Right kidney (tissue), 1 donor: ENCODE data around the gene ARHGAP24.

Experiments used
- DNase-seq: peaks from one replicate; pipeline ENCODE4 v3.0.0-alpha.2; 2016

The ARHGAP24 gene

DNA sequence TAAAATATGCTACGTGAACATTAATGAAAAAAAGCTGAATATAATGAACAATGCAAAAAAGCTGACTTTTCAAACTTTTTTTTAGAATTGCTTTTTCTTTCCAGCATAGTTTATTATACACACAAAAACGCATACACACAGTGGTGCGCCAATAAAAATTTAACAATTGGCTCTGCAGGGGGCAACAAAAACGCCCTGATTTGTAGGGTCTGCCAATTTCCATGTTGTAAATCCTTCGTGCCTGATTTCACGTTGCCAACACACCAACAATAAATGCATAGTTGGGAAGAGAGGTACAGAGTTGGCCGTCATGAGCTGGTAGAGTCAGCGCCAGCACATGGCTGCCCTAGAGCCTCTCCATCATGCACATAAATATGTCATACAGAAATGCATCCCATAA lies 551.8 kb downstream of the ARHGAP24 start:
- DNase-seq: peak; percentile 5

DNA sequence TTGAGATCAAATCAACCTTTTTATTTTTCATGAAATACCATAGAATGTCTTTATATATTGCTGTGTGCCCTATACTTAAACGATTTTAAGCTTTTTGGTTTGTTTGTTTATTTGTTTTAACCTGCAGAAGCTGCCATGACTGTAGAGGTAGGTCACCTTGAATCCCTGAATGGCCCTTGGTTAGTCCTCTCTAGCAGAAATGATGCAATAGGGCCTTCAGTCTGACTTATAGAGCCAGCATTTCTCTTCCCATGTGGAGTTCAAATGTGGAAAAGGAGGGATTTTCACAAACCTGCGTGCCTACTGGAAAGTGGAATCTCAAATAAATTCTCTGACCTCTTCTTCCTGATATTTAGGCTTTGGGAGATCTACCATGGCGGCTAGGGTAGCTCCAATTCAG lies 557.0 kb downstream of the ARHGAP24 start:
- DNase-seq: no peak

DNA sequence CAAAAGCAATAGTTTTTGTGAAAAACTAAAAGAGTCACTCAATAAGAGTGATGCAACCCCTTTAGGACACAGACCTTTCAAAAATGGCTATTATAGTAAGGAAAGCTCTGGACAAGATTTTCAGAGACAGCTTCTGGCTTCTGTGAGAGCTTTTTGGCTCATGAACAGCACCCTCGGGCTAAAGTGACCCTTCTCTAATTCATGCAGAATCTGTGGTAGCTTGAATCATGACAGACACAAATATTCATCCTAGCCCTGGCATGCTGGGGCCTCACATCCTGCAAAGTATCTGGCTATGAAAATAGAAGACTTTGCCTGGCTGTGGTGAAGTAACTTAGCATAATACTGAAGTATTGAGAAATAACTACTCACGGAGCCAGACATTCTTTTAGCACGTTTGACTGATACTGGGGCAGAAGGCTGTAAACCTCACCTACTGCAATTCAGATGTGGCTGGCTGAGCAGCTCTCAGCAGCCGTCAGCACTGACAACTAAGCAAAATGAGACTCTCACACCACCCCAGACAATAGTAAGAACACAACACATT lies 557.6 kb downstream of the ARHGAP24 start:
- DNase-seq: no peak

DNA sequence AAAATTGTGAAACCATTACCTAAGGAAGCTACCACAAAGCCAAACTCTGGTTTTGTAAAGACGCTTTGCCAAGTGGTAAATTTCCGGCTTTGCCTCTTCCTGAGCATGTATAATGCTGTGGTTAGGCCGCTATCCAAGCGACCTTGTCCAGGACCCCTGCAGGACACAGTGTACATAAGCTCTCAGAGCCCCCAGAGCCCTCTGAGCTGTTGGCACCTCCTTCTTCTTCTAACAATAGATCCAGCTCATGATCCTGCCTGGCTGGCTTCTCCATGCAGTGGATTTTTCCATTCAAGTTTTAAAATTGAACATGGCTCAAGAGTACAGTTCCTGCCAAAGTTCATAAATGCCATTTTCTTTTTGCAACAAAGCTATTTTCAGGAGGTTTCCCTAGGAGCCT lies 558.2 kb downstream of the ARHGAP24 start:
- DNase-seq: peak; percentile 13

DNA sequence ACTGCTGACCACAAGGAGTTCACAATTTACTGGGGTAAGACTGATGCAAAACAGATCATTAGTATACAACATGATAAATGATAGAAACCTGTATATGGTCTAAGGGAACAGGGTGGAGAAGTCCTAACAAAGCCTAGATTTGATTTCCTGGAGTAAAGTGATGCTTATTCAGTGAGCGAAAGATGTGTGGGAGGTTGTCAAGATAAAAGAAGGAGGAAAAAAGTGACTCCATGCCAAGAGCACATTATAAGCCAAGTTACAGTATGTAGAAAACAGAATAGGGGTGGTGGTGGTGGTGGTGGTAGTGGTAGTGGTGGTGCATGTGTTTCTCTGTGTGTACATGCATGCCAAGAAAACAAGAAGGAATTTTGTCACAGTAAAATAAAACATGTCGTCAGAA lies 559.7 kb downstream of the ARHGAP24 start:
- DNase-seq: no peak

DNA sequence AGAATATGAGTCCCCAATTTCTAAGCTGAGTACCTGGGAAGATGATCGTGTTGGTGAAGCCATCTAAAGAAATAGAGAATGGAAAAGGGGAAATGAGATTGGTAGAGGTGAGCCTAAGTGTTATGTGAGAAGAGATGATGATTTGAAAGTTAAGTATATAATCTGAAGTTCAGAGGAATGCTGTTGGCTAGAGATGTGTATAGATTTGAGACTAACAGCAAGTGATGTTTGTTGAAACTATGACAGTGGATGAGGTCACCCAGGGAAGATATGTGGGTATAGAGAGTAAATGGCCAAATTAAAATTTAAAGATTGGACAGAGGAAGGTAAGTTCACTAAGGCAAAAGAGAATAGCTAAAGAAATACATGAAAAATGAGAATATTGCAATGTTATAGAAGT lies 560.7 kb downstream of the ARHGAP24 start:
- DNase-seq: no peak

DNA sequence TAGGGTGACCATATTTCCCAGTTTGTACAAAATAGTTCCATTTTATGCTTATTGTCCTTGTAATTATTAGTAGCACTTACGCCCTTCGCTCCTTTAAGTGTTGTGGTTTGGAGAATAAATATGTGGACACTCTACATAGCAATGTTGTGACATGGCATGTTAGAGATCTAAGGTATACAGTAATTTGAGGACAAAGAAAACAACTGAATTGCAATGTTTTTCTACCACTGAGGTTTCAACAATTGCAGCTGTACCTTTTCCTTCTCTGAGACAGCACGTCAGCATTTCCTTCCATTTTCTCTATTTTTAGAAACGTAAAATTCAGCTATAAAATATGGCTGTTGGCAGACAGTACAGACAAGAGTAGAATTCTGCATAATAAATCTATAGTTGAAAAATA lies 561.8 kb downstream of the ARHGAP24 start:
- DNase-seq: no peak

DNA sequence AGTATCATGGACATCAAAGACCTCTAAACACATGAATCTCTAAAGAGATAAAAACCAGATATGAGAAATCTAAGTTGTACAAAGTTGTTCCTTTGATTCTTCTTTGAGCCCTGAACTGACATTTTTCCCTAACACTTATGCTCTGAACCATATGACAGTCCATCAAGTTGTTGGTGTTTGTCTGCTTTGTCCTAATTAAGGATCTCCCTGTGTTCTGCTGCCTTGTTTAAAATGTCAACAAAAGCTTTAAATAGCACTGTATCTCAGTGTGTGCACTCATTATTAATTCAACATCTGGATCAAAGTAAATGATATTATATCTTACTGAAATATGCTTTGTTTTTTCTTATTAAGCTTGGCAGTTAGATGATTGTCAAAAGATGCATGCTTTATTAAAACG lies 563.1 kb downstream of the ARHGAP24 start:
- no peak for DNase-seq

DNA sequence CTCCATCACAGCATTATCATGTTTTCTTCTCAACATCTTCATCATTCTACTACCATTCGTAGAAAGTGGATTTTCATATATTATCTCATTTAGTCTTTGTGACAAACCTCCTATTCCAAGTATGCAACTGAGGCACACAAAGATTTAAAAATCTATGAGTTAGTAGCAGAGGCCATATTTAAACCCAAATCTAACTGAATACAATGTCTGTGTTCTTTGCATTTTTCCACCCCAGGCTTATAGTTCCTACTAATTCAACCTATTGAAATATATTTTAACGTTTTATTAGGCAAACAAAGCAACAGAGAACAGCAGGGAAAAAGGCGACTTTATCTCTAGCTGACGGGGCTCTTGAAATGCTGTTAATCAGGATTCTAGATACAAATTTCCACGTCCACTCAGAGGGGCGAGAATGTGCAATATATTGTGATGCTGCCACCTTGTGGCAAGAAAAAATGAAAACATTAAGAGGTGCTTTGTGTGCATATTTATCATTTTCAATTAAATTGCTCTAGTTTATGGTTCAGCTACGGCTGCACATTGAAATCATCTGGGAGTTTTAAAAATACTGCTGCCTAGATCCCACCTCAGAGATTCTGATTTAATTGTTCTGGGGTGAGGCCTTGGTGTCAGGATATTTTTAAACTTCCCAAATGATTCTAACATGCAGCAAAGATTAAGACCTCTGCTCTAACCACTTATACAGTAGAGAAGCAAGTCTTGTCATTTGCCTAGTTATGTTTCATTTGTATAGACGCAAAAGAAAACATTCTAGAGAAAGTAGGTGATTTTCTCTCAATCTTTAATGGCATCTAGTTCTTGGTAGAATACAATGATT lies 569.0 kb downstream of the ARHGAP24 start:
- peak; percentile 50 for DNase-seq

DNA sequence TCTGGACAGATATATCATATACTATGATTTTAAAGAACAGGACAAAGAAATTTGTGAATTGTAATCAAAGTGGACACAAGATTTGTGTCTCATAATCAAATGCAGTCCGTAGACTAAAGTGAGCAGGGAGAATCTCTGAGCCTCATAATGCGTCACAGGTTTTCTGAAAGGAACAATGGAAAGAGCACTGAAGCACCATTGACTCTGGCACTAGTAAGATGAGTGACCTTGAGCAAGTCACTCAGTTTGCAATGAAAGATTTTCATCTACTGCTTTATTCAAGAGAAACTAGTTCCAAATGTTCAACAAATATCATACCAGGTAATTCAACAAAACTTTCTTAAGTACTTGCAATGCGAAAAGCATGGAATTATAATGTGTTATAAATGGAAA lies 569.6 kb downstream of the ARHGAP24 start:
- DNase-seq: no peak

DNA sequence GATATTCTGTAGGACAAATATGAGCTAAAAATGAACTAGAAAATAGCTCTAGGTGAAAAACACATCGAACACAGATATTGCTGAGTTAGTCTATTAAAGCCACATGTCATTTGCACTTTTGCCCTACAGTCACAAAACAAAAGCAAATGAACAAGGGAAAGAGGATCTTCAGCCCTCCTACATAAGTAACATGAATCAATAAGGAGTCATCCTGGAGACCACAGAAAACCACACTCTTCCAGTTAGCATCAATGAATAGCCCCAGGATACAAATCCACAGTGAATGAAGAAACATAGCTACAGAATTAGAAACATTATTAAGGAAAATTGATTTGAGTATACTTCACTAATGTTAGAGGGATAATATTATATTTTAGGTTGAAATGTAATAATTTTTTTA lies 573.5 kb downstream of the ARHGAP24 start:
- DNase-seq: no peak

DNA sequence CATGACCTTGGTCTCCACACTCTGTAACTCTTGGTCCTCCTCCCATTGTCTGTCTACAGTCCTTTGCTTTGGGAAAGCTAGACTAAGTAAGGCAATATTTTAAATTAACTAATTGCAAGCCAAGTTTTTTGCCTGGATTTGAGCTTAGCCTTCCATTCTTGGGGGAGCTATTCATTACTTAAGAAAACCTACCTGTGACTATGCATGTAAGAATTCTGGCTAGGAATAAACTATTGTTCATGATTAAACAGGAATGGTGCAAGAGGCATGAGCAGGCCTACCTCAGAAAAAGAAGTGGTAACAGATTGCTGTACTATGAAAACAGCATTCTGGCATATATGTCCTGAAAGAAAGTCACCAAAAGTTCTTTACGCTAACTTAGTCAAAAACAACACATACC lies 575.5 kb downstream of the ARHGAP24 start:
- DNase-seq: no peak
